CD4-positive, alpha-beta T cell (primary cell): ENCODE measurements around the gene ADK. TPM values are rescaled to one million over a fixed set of nuclear protein-coding genes. Genes with fewer than 3 reads are reported as not detected.

ENCODE experiments used
- ATAC-seq: fragments of 200-7000 bp; cut with Tn5 transposase; one replicate; pipeline ENCODE4 v1.10.0; 2022; ENCODE audit warnings: mild to moderate bottlenecking; ENCODE audit not compliant: poor library complexity
- CTCF ChIA-PET: fragments of 350-600 bp; sonication (Branson Sonifier 250); formaldehyde crosslinking; loops from one replicate; lab custom pipeline; 2021; ENCODE audit warnings: antibody characterized with exemption, inconsistent platforms; lab: Charles Lee
- POLR2A ChIA-PET: fragments of 350-600 bp; sonication (Branson Sonifier 250); formaldehyde crosslinking; loops from one replicate; lab custom pipeline; 2021; ENCODE audit warnings: antibody characterized with exemption, inconsistent platforms; lab: Charles Lee
- DNase-seq, 14 experiments: peaks; one replicate each; pipeline ENCODE4 v3.0.0-alpha.2; 2013 to 2020; ENCODE audit warnings: mixed read lengths in 2 of 14
- H3K27ac ChIP-seq, 2 donors: one replicate each; pipeline versions ENCODE4 v1.5.1 to v1.7.0; 2013; ENCODE audit warnings: low read length in 2 of 2, low read depth in 1 of 2, mild to moderate bottlenecking in 1 of 2
- H3K27me3 ChIP-seq, 2 experiments: 1 replicate in 1 of 2; 2 replicates in 1 of 2; pipeline versions ENCODE4 v1.6.1 to v1.7.0; 2013; ENCODE audit warnings: low read length in 2 of 2, control low read depth in 1 of 2, mild to moderate bottlenecking in 1 of 2, moderate library complexity in 1 of 2; ENCODE audit not compliant: insufficient read depth in 2 of 2, control insufficient read depth in 1 of 2
- H3K36me3 ChIP-seq: one replicate; pipeline ENCODE4 v1.6.1; 2013; ENCODE audit warnings: low read length, control low read depth; ENCODE audit not compliant: insufficient read depth
- H3K4me1 ChIP-seq: one replicate; pipeline ENCODE4 v1.6.1; 2013; ENCODE audit warnings: low read length, control low read depth; ENCODE audit not compliant: insufficient read depth
- H3K4me3 ChIP-seq: one replicate; pipeline ENCODE4 v1.5.1; 2013; ENCODE audit warnings: mild to moderate bottlenecking, low read length, moderate library complexity
- H3K9me3 ChIP-seq, 2 experiments: 1 replicate in 1 of 2; 2 replicates in 1 of 2; pipeline versions ENCODE4 v1.6.1 to v1.7.0; 2013; ENCODE audit warnings: low read length in 2 of 2, mild to moderate bottlenecking in 2 of 2, control low read depth in 1 of 2, moderate library complexity in 1 of 2; ENCODE audit not compliant: control insufficient read depth in 1 of 2, insufficient read depth in 1 of 2
- H3K27ac Mint-ChIP-seq: one replicate; pipeline ENCODE4 v1.8.0; 2020; ENCODE audit warnings: mixed read lengths
- H3K27me3 Mint-ChIP-seq: one replicate; pipeline ENCODE4 v1.8.0; 2021; ENCODE audit warnings: mixed read lengths
- H3K36me3 Mint-ChIP-seq: one replicate; pipeline ENCODE4 v1.8.0; 2021; ENCODE audit warnings: low read depth, mixed read lengths
- H3K4me1 Mint-ChIP-seq: one replicate; pipeline ENCODE4 v1.8.0; 2021; ENCODE audit warnings: low read depth, mixed read lengths
- H3K4me3 Mint-ChIP-seq: one replicate; pipeline ENCODE4 v1.8.0; 2020; ENCODE audit warnings: mild to moderate bottlenecking, mixed read lengths
- H3K9me3 Mint-ChIP-seq: one replicate; pipeline ENCODE4 v1.8.0; 2020; ENCODE audit warnings: mixed read lengths
- CTCF ChIP-seq: fragments of 200-600 bp; IDR thresholded peaks from one replicate; pipeline ENCODE4 v1.8.0; 2022; ENCODE audit warnings: antibody characterized with exemption, mild to moderate bottlenecking
- intact Hi-C, 2 experiments: fragments of 100-400 bp; cut with DNase I in 1 of 2; cut with micrococcal nuclease in 1 of 2; formaldehyde crosslinking; loops; one replicate each; pipeline versions ENCODE4 v1.15.1 to v1.9.0; 2023 to 2025; cut with DNase I, micrococcal nuclease
- total RNA-seq, 174 experiments: library from RNA in 2 of 174; stranded (reverse) in 2 of 174; gene quantifications; one replicate each; pipeline ENCODE4 v1.2.3 and lab custom pipeline; 2021 to 2026

Gene ADK
- total RNA-seq, 2 experiments from 2014 or later: 15.3 to 17.6 TPM

GRCh38 chr10:74704629-74705357 is 553.8 kb downstream of the ADK start:
- no peak for DNase-seq
- no peak overlapping the region for H3K4me3 ChIP-seq
- no peak overlapping the region for H3K27ac ChIP-seq
- Mint-ChIP-seq H3K9me3 (no peaks in the 10 kb centered on the region), H3K4me1 (no peaks in the 10 kb centered on the region), H3K4me3 (no peak overlapping the region), H3K27me3 (no peaks in the 10 kb centered on the region), H3K27ac (no peak overlapping the region), H3K36me3 (peaks cover 31% of the 10 kb centered on the region)
- H3K36me3 ChIP-seq: peaks cover 13% of the 10 kb centered on the region
- H3K4me1 ChIP-seq: no peaks in the 10 kb centered on the region
- no peaks in the 10 kb centered on the region for H3K27me3 ChIP-seq
- POLR2A ChIA-PET: no interaction called here
- CTCF ChIA-PET: interaction anchor here (0.6 kb wide), 1 partner anchor 19 kb away, joined by 3 read pairs; no protein-coding TSS in a partner anchor
- no peak for ATAC-seq
- intact Hi-C loops: no loop called here
- TF ChIP-seq CTCF: no peak
- no peaks in the 10 kb centered on the region for H3K9me3 ChIP-seq

GRCh38 chr10:74705358-74705980 is 554.4 kb downstream of the ADK start:
- Histone ChIP-seq H3K27ac (no peak overlapping the region), H3K27me3 (no peaks in the 10 kb centered on the region), H3K36me3 (peaks cover 13% of the 10 kb centered on the region), H3K4me1 (no peaks in the 10 kb centered on the region), H3K4me3 (no peak overlapping the region), H3K9me3 (no peaks in the 10 kb centered on the region)
- no peaks in the 10 kb centered on the region for H3K27me3 Mint-ChIP-seq
- H3K9me3 Mint-ChIP-seq: no peaks in the 10 kb centered on the region
- ChIA-PET CTCF (no interaction called here), POLR2A (interaction anchor here (0.7 kb wide), 1 partner anchor 196 kb away, joined by 4 read pairs; no protein-coding TSS in a partner anchor)
- H3K36me3 Mint-ChIP-seq: peaks cover 35% of the 10 kb centered on the region
- intact Hi-C loops: no loop called here
- H3K4me1 Mint-ChIP-seq: no peaks in the 10 kb centered on the region
- no peak overlapping the region for H3K4me3 Mint-ChIP-seq
- DNase-seq (no peak), ATAC-seq (no peak)
- TF ChIP-seq CTCF: no peak
- H3K27ac Mint-ChIP-seq: no peak overlapping the region

- no peak for TF ChIP-seq CTCF
- ChIA-PET POLR2A (no interaction called here), CTCF (no interaction called here)
- H3K4me1 Mint-ChIP-seq: no peaks in the 10 kb centered on the region
- no peaks in the 10 kb centered on the region for H3K9me3 Mint-ChIP-seq
- H3K27ac Mint-ChIP-seq: no peak overlapping the region
- Histone ChIP-seq H3K4me1 (no peaks in the 10 kb centered on the region), H3K9me3 (no peaks in the 10 kb centered on the region), H3K27me3 (no peaks in the 10 kb centered on the region), H3K4me3 (no peak overlapping the region), H3K36me3 (peaks cover 13% of the 10 kb centered on the region), H3K27ac (no peak overlapping the region)
- H3K27me3 Mint-ChIP-seq: no peaks in the 10 kb centered on the region
- H3K36me3 Mint-ChIP-seq: peaks cover 30% of the 10 kb centered on the region
- intact Hi-C loops: no loop called here
- no peak for ATAC-seq
- no peak for DNase-seq
- no peak overlapping the region for H3K4me3 Mint-ChIP-seq
These were observed 555.9 kb downstream of the ADK start for GRCh38 chr10:74706966-74707365.
